Caco-2 (cell line): ENCODE measurements around the gene PALS1. TPM values are rescaled to one million over a fixed set of nuclear protein-coding genes. Genes with fewer than 3 reads are reported as not detected.

Experiments used
- BruUV-seq: library from RNA; stranded (reverse); fragments of 400-500 nt; replicated peaks from 2 replicates; lab custom pipeline; 2021; lab: Mats Ljungman, UMichigan
- CTCF ChIA-PET: fragments of 300-600 bp; sonication (Branson Sonifier 250); formaldehyde crosslinking; loops from one replicate; lab custom pipeline; 2022; ENCODE audit warnings: antibody characterized with exemption; lab: Charles Lee
- POLR2A ChIA-PET: fragments of 300-600 bp; sonication (Branson Sonifier 250); formaldehyde crosslinking; loops from one replicate; lab custom pipeline; 2022; ENCODE audit warnings: antibody characterized with exemption; lab: Charles Lee
- DNase-seq, 2 experiments: peaks; one replicate each; pipeline versions ENCODE4 v3.0.0 to v3.0.0-alpha.2; 2020 to 2022
- H3K27me3 ChIP-seq: replicated peaks from 2 replicates; pipeline ENCODE4 v1.6.0; 2011; ENCODE audit warnings: low read length; ENCODE audit not compliant: control insufficient read depth, insufficient read depth
- H3K36me3 ChIP-seq: 2 replicates; pipeline ENCODE4 v1.5.1; 2011; ENCODE audit warnings: low read length; ENCODE audit not compliant: control insufficient read depth, insufficient read depth
- H3K4me1 ChIP-seq: fragments of 250-450 bp; sonication (Bioruptor Pico); 2 replicates; pipeline ENCODE4 v1.5.1; 2020; ENCODE audit warnings: mild to moderate bottlenecking
- H3K4me3 ChIP-seq: 2 replicates; pipeline ENCODE4 v1.5.1; 2011; ENCODE audit warnings: low read depth, mild to moderate bottlenecking, control low read depth, low read length
- H3K9me3 ChIP-seq: fragments of 250-450 bp; sonication (Bioruptor Pico); 2 replicates; pipeline ENCODE4 v1.5.1; 2020; ENCODE audit warnings: mild to moderate bottlenecking, moderate library complexity
- H3K27ac Mint-ChIP-seq: one replicate; pipeline ENCODE4 v1.8.0; 2022; ENCODE audit warnings: mixed read lengths; ENCODE audit not compliant: unreplicated experiment
- H3K27me3 Mint-ChIP-seq: one replicate; pipeline ENCODE4 v1.8.0; 2022; ENCODE audit warnings: mixed read lengths; ENCODE audit not compliant: insufficient read depth, unreplicated experiment
- H3K36me3 Mint-ChIP-seq: one replicate; pipeline ENCODE4 v1.8.0; 2022; ENCODE audit warnings: mild to moderate bottlenecking, mixed read lengths; ENCODE audit not compliant: insufficient read depth, unreplicated experiment
- H3K4me1 Mint-ChIP-seq: one replicate; pipeline ENCODE4 v1.8.0; 2022; ENCODE audit warnings: low read depth, mixed read lengths; ENCODE audit not compliant: unreplicated experiment
- H3K4me3 Mint-ChIP-seq: one replicate; pipeline ENCODE4 v1.8.0; 2022; ENCODE audit warnings: mild to moderate bottlenecking, moderate library complexity, mixed read lengths; ENCODE audit not compliant: unreplicated experiment
- H3K9me3 Mint-ChIP-seq: one replicate; pipeline ENCODE4 v1.8.0; 2022; ENCODE audit warnings: mixed read lengths; ENCODE audit not compliant: unreplicated experiment
- CTCF ChIP-seq, 2 experiments: fragments of 200-600 bp in 1 of 2; IDR thresholded peaks; 1 replicate in 1 of 2; 2 replicates in 1 of 2; pipeline versions ENCODE4 v1.5.1 to v1.8.0; 2011 to 2022; ENCODE audit warnings: antibody characterized with exemption in 1 of 2, control low read depth in 1 of 2, inconsistent platforms in 1 of 2, low read depth in 1 of 2, low read length in 1 of 2, mild to moderate bottlenecking in 1 of 2, moderate library complexity in 1 of 2; ENCODE audit not compliant: insufficient read depth in 1 of 2, severe bottlenecking in 1 of 2, unreplicated experiment in 1 of 2
- intact Hi-C: fragments of 100-400 bp; cut with micrococcal nuclease; formaldehyde crosslinking; loops from one replicate; pipeline ENCODE4 v1.10.0; 2022; ENCODE audit not compliant: unreplicated experiment
- total RNA-seq: library from RNA; stranded (reverse); gene quantifications from 2 replicates; pipeline ENCODE4 v1.2.3, GENCODE V29; 2022

PALS1 gene
- total RNA-seq, 1 experiment from 2014 or later: 47.1 TPM

DNA sequence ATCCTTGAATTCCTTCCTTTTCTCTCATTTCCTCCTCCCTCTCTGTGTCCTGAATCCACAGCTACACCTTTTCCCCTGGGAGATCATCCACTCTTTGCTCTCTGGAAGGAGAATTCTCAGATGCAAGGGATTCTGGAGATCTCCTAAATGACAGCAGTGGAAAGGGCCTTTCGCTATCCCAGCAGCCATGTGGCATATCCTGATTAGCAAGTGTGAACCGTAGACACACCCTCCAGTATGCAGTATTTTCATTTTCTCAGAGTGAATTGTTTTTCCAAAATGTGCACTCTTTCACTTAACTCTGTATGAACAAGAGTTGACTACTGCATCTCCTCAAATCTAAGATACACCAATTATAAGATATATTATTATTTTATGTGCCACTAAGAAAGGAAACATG lies 46.0 kb upstream of the PALS1 start:
- H3K27me3 ChIP-seq: no peaks in the 10 kb centered on the region
- Mint-ChIP-seq H3K4me1 (no peaks in the 10 kb centered on the region), H3K9me3 (no peaks in the 10 kb centered on the region), H3K27me3 (no peaks in the 10 kb centered on the region), H3K36me3 (no peaks in the 10 kb centered on the region), H3K27ac (no peak overlapping the region), H3K4me3 (no peak overlapping the region)
- BruUV-seq: no TSS peak
- H3K4me3 ChIP-seq: no peak overlapping the region
- intact Hi-C loops: no loop called here
- no peak for TF ChIP-seq CTCF (IDR thresholded peaks at IDR 0.05; ENCODE audit: insufficient read depth in 1 of 2, low read depth in 1 of 2, low read length in 1 of 2, severe bottlenecking in 1 of 2, unreplicated experiment in 1 of 2)
- no peaks in the 10 kb centered on the region for H3K4me1 ChIP-seq
- H3K9me3 ChIP-seq: no peaks in the 10 kb centered on the region
- no peaks in the 10 kb centered on the region for H3K36me3 ChIP-seq
- DNase-seq: no peak
- ChIA-PET CTCF (no interaction called here), POLR2A (no interaction called here)

DNA sequence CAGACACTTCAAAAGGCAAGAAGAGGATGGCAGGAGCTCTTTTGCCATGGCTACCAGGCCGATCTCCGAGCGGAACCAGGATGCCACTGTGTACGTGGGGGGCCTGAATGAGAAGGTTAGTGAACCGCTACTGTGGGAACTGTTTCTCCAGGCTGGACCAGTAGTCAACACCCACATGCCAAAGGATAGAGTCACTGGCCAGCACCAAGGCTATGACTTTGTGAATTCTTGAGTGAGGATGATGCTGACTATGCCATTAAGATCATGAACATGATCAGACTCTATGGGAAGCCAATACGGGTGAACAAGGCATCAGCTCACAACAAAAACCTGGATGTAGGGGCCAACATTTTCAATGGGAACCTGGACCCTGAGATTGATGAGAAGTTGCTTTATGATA lies 42.2 kb upstream of the PALS1 start:
- Histone ChIP-seq H3K36me3 (no peaks in the 10 kb centered on the region), H3K4me3 (no peak overlapping the region), H3K9me3 (no peaks in the 10 kb centered on the region), H3K27me3 (no peaks in the 10 kb centered on the region; the same call in 1 of the 2 replicates), H3K4me1 (no peaks in the 10 kb centered on the region)
- Mint-ChIP-seq H3K27ac (no peak overlapping the region), H3K4me3 (no peak overlapping the region), H3K4me1 (no peaks in the 10 kb centered on the region), H3K27me3 (no peaks in the 10 kb centered on the region), H3K36me3 (no peaks in the 10 kb centered on the region), H3K9me3 (no peaks in the 10 kb centered on the region)
- no peak for TF ChIP-seq CTCF (IDR thresholded peaks at IDR 0.05; ENCODE audit: insufficient read depth in 1 of 2, low read depth in 1 of 2, low read length in 1 of 2, severe bottlenecking in 1 of 2, unreplicated experiment in 1 of 2)
- DNase-seq: no peak
- BruUV-seq: no TSS peak
- ChIA-PET POLR2A (no interaction called here), CTCF (no interaction called here)
- intact Hi-C loops: no loop called here

DNA sequence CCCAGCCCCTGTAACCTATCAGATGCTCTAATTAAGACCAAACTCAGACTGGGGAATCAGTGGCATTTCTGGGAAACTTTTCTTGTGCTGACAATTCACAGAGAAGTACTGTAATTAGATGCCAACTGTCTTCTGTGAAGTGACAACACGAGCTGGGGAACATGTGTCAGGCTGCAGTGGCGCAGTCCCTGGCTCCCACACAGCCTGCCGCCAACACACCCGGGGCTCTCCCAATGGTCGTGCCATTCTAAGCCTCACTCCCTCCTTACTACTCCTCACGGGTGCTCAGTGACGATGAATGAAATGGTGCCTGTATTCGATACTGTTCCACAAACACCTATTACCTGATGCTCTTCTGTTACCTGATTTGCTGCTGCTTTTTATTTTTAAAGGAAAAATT lies 33.4 kb upstream of the PALS1 start:
- ChIA-PET POLR2A (no interaction called here), CTCF (no interaction called here)
- H3K36me3 ChIP-seq: no peaks in the 10 kb centered on the region
- Mint-ChIP-seq H3K36me3 (no peaks in the 10 kb centered on the region), H3K27ac (no peak overlapping the region), H3K4me3 (no peak overlapping the region), H3K4me1 (no peaks in the 10 kb centered on the region), H3K9me3 (peaks cover 6% of the 10 kb centered on the region), H3K27me3 (no peaks in the 10 kb centered on the region)
- no peaks in the 10 kb centered on the region for H3K9me3 ChIP-seq
- no TSS peak for BruUV-seq
- no peak for TF ChIP-seq CTCF (IDR thresholded peaks at IDR 0.05; ENCODE audit: insufficient read depth in 1 of 2, low read depth in 1 of 2, low read length in 1 of 2, severe bottlenecking in 1 of 2, unreplicated experiment in 1 of 2)
- H3K4me3 ChIP-seq: no peak overlapping the region
- no peak for DNase-seq
- no peaks in the 10 kb centered on the region for H3K4me1 ChIP-seq
- intact Hi-C loops: no loop called here
- no peaks in the 10 kb centered on the region; the same call in 1 of the 2 replicates for H3K27me3 ChIP-seq
